NCI-H146 treated with DMSO at 0.1 percent for 48 hours (cell line): ENCODE results near the gene PPP1R12A.
A peak's percentile ranks its signal among the peaks of the same experiment; 100 is the strongest.

Experiments used
- DNase-seq: peaks from one replicate; lab custom pipeline; 2025; ENCODE audit not compliant: unreplicated experiment; lab: John Stamatoyannopoulos, UW

The PPP1R12A gene

DNA sequence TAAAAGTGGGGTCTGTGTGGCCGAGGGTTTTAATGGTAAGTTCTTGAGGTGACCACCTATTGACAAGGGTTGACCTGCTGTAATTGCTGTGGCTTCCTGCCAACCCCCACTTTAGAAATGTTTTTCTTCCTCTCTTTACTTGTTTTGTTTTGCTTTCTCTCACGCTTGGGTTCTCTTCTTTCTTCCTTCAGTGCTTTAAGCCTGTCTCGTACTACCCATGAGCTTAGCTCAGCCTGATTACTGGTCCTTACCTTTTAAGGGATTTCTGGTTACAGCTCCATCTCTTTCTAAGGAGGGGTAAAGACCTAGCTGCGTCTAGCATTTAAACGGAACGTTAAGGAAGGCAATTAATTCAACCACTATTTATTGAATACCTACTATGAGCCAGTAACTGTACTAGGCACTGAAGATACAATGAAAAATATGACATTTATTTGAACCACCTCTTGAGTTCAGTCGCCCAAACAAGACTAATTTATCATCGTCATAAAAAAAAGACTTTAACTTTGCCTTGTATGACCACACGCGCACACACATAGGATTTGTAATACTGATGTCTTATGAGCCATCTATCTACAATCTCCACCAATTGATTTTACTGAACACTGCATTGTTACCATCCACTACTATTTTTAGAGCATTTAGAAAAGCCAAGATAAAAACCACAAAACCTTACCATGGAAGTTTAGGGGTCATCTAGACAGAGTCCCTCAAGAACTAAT lies 888 bp upstream of the PPP1R12A start:
- peak; percentile 34 for DNase-seq

DNA sequence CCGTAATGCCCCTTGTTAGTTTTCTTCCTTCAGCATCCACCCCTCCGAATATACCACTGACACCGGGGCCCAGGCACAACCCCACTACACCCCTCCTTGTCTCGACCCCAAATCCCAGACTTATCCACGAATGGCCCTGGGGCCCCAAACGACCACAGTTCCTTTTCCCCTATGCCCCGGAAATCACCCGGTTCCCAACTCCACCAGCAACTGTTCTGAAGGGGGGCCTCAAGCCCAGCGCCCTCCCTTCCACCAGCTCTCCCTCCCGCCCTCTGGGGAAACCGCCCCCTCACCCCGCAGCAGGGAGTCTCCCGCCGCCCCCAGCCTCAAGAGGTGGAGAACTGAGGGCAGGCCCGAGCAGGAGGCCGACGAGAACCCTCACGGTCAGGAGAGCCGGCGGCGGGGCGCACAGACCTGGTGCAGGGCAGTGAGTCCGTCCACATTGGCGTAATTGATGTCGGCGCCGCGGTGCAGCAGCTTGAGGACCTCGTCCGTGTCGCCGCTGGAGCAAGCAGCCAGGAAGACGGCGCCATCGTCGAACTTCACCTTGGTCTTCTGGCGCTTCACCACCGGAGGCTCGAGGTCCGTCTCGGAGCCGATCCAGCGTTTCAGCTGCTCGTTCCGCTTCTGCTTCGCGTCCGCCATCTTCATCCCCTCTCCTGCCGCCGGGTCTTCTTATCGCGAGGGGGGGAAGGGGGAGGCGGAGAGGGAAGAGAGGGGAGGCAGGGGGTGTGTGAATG lies 446 bp downstream of the PPP1R12A start:
- no peak for DNase-seq

DNA sequence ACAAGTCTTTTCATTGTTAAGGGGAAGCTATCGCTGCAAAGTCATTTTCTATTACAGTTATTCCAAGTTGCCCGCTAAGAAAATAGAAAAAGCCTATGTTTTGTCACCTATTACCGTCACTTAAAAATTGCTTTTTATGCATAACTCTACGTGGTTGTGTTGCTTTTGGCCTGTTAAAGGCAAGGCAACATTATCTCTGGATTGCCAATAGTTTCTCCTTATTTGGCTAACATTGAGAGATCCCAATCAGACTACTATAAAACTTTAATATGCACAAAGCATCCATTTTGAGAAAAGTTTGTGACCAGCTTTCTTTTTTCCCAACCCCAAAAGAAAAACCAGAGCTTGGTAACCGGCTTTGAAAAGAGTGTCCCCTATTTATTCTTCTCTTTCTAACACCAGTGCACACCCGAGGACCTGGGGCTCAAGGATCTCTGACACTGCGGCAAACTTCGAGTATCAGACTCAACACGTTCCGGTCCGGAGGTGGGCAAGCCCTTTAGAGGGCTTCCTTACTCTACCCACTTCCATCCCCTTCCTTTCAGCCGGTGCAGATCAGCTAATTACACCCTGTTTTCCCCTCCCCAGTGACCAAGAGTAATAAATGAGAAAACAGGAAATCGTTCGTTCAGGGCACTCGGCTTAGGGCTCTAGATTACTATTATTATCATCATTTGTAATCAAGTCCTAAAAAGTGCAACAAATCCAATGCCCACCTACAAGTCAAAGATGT lies 1.2 kb downstream of the PPP1R12A start:
- peak; percentile 48 for DNase-seq

DNA sequence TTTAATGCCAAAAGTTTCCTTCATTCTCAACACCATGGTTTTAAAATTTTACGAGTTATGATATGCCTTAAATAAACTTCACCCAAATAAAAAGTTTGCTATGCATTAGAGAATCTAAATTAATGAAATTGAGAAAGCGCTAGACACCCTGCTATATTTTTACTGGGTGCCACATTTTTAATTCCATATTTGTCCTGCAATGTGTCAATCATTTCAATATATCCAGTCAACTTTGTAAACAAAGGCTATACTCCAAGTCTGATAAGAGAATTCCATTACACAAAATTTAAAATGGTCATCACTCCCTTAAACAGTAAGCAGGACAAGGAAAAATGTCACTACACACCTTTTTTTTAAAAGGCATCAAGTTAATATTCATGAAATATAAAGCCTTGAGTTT lies 1.9 kb downstream of the PPP1R12A start:
- no peak for DNase-seq

DNA sequence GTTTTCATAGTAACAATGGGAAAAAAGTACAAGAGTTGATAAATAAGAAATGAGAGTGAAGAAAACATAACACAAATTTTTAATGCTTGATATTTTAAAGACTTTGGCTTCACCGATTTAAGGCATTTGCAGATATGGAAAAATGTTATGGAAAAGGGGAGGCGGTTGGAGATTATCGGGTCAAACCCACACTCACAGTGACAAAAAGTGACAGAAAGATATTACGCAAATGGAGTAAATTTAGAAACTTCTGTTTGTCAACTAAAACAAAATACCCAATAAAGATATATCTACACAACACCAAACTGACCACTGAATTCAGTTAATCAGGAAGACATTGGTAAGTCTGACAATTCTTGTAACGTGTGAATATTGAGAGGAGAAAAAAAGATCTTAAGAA lies 2.5 kb downstream of the PPP1R12A start:
- DNase-seq: no peak

DNA sequence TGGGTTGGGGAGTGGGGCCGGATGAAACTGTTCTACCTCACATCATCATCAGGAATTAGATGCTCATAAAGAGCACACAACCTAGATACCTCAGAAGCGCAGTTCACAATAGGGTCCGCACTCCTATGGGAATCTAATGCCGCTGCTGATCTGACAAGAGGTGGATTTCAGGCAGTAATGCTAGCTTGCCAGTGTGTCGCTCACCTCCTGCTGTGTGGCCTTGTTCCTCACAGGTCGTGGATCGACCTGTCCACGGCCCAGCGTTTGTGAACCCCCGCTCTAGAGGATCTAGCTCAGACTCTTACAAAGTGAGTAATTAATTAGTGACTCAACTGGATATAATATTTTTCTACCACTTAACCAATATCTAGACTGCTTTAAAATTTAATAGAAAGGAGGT lies 5.8 kb downstream of the PPP1R12A start:
- DNase-seq: no peak

DNA sequence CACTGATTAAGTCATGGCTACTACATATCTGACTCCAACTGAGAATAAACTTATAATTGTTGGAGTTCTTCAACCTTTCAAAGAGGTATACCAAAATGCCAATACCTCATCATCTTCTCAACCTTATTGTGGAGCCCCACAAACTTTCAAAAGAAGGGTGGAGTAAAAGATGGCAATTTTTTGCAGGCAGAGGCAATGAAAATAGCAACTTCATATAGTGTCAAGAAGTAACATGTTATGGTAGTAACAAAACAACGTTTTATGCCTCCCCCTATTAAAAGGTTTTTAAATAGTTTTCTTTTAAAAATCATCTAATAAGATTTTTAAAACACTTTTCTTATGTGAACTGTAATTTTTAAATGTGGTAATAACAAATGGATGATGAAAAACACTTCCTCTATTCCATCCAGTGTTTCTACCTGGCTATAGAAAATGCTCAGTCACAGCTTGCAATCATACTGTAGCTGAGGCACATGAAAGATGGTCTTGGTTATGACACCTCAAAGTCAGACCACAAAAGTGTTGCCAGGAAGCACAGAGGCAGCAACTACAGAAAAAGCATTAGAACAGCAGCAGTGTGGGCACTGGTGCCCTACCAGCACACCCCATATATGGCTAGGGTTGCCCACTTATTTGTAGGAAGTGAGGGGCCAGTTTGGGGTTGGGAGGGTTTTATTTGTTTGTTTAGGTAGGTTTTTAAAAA lies 7.0 kb downstream of the PPP1R12A start:
- no peak for DNase-seq

DNA sequence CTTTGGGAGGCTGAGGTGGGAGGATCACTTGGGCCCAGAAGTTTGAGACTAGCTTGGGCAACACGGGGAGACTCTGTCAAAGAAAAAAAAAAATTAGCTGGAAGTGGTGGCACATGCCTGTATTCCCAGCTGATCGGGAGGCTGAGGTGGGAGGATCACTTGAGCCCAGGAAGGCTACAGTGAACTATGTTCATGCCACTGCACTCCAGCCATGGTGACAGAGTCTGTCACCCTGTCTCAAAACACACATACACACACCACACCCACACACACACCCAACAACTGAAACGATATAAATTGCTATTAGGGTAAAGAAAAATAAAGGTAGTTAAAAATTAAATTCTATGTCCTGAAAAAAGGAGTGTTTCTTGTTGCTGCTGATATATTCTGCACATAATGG lies 7.9 kb downstream of the PPP1R12A start:
- DNase-seq: no peak

DNA sequence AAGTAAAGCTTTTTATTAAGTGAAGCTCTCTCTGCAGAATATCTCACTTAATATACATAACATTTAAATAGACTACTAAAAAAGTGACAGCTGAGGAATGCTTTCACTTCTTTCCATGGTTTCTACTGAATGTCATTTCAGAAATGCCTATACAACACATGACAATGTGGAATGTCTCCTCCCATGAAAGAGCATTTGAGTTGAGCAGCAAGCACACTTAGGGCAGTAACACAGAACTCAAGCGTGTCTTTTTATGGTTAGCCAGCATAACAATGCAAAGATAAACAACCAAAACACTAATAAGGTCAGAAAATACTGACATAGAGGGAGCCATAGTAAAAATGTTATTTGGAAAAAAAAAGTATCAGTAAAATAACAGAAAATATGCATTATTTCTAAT lies 9.4 kb downstream of the PPP1R12A start:
- no peak for DNase-seq

DNA sequence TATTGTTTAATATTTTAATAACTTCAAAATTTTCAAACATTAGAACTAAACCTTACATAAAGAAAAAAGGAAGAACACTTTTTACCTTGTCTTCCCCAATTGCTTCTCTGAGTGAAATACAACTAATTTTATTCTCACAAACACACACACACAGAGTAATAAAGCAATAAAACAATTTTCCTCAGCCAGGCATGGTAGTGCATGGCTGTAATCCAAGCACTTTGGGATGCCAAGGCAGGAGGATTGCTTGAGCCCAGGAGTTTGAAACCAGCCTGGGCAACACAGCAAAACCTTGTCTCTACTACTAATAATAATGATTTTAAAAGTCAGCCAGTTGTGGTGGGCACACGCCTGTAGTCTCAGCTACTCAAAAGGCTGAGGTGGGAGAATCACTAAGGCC lies 13.1 kb downstream of the PPP1R12A start:
- DNase-seq: no peak

DNA sequence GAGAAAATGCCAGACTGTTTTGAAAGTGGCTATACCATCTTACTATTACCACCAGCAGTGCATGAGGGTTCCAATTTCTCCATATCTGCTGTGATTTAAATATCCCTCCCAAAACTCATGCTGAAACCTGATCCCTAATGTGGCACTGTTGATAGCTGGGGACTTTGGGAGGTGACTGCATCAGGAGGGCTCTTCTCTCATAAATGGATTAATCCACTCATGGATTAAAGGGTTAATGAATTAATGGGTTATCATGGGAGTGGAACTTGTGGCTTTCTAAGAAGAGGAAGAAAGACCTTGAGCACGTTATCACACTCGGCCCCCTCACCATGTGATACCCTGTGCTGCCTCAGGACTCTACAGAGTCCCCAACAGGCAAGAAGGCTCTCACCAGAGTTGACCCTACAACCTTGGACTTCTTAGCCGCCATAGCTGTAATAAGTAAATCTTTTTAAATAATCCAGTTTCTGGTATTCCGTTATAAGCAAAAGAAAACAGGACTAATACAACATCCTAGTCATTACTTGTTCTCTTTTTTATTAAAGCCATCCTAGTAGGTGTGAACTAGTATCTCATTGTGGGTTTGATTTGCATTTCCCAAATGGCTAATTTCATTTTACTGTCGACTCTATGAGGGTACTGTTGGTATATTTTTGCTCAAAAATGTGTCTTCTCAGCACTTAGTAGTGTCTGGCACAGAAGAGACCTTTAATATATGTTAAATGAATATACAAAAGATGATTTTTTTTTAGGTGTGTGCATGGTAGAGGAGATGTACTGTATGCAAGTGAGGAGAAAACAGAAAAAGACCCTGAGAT lies 14.3 kb downstream of the PPP1R12A start:
- DNase-seq: no peak

DNA sequence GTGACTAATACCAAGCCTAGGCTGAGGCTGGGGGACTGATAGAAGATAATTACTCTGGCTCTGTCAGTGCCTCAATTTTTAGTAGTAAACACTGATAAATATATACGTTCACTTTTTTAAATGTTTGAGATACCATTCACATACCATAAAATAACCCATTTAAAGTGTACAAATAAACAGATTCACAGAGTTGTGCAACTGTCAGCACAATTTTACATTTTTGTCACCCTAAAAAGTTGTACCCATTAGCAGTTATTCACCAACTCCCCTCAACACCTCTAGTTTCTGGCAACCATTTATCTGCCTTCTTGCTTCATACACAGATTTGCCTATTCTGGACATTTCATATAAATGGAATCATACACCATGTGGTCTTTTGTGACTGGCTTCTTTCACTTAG lies 15.1 kb downstream of the PPP1R12A start:
- DNase-seq: no peak

DNA sequence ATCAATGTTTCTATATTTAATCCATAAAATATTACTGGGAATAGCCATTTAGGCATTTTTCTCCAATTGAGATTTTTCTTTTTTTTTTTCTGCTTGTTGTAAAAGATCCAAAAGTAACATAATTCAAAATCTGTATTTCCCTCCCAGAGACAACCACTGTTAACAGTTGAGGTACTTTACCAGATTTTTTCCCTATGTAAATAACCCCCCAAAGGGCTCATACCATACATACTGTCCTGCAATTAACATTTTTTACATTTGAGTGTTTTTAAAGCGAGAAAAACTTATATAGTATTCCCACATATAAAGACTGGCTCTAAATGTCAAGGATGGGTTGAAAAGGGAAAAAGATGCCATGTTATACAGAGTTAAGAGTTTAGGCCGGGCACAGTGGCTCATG lies 18.1 kb downstream of the PPP1R12A start:
- no peak for DNase-seq

DNA sequence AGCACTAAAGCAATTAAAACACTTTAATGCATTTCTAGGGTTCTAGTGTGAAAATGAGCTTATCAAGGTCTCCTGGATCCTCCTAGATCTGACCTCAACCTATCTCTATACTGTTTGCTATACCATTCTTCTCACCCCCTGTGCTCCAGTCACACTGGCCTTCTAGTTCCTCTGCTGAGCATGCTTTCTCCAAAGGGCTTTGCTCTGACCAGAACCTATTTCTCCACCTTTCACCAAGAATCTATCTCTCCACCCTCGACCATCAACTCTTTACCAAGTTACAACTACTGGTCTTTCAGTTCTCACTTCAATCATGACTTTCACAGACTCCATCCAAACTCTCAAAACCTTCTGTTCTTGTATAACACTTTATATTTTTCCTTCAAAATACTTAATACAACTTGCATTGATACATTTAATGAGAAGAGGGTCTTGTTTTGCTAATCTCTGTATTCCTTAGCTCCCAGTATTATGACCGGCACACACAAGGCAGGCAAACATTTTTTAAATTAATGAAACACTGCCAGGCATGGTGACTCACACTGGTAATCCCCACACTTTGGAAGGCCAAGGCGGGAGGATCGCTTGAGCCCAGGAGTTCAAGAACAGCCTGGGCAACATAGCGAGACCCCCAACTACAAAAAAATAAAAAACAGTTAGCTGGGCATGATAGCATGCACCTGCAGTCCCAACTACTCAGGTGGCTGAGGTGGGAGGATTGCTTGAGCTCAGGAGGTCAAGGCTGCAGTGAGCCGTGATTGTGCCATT lies 22.8 kb downstream of the PPP1R12A start:
- no peak for DNase-seq

DNA sequence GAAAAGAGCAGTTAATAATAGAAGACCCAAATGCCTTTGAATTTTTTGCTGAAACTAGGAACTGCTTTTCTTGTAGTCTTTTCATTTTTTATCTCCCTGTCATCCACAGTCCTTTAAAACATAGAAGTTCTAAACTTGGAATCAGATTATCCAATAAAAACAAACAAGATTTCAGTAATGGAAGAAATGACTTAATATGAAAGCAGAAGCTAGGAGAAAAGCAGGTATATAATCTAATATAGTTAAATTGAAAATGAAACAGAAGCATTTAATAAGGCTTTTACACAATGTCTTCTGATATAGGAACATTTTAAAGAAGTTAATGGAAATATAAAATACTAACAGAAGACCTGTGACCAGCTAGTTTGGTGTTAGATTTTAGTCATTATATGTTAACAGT lies 26.5 kb downstream of the PPP1R12A start:
- DNase-seq: no peak

DNA sequence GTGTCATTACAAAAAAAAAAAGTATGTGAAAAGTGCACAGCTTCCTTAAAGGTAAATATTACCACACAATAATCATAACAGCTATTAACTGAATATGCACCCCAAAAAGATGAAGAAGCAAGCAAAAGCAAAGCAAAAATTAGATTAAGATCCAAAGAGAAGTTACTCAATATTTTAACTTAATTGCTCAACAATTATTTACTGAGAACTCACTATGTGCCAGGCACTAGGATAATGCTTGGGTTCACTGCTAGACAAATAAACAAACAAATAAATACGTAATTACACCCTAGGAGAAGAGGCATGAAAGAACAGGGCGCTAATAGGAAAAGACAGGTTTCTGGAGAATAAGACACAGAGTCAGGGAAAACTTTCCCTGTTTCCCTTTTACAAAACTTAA lies 33.4 kb downstream of the PPP1R12A start:
- no peak for DNase-seq

DNA sequence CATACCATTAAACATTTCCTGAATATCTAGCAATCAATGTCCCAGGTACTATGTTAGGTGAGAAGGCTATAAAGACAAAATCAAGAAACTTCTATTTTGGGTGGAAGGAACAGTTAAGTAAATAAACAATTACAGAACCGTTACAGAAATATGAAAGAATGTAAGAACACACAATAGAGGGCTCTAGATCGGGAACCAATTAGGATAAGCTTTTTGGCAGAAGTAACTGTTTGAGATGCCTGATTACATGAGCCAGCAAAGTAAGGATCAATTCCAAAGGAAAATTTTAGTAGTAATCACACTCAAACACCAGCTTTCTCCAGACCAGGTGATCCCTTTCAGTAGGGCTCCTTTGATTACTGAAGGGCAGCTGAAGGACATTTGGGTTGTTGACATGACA lies 33.9 kb downstream of the PPP1R12A start:
- DNase-seq: no peak

DNA sequence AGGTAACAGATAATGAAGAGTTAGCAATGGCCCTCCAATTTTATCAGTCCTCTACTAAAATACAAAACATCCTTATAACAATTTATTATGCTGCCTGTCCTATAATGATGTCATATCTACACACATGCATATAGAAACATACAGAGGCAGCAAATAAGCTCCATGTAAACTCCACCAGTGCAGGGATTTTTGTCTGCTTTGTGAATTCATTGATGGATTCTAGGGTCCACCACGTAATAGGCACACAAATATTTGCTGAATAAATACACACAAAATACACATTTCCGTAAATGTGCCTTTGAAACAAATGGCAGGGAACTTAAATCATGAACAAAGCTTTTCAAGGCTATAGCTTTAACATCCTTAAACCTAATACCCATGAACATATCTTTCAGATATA lies 34.7 kb downstream of the PPP1R12A start:
- no peak for DNase-seq

DNA sequence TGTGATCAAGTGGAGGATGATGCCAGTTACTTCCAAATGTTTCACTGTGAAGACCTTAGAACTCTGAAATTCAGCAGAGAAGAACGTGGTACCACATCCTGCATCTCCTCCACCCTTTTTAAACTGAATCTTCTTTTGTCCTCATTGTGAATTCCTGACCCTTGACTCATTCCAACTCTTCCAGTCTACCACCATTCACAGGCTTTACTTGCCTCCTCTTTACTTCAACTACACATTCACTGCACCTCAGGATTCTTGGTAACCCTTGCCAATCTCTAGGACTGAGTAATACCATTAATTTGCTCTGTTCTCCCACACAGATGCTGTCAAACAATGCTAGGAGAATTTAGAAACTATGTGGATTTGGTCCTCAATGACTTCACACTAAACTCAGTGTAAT lies 37.3 kb downstream of the PPP1R12A start:
- no peak for DNase-seq

DNA sequence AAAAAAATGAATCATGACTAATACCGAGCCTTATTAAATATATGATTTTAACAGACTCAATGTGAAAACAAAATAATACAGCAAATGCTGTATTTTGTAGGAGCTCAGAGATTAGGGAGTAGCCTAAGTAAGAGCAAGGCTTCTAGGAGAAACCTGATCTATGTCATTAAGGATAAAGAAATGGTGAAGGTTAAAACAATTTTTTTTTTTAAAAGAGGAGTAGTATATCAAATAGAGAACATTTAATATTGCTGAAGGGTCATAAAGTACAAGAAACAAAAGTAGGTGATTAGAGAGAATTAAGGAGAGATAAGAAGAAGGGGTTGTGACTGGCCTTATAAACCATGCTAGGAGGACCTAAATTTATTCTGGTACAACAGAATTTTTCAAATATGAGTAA lies 39.1 kb downstream of the PPP1R12A start:
- DNase-seq: no peak
